Activated CD8-positive, alpha-beta memory T cell treated with anti-CD3 and anti-CD28 coated beads for 48 hours (primary cell): Measurements from ENCODE around the gene PRR11.
"Not testable (repeated sequence)": the region's sequence is repeated elsewhere in the genome, so short reads cannot be mapped to it uniquely, and the experiment has no call there.

ENCODE experiments used
- DNase-seq, 3 experiments: peaks; one replicate each; pipeline ENCODE4 v3.0.0-alpha.2; 2020; ENCODE audit warnings: low read depth in 2 of 3, low spot score in 2 of 3

PRR11 gene

GRCh38 chr17:59155439-59156177, at the start of gene PRR11:
TSS of gene PRR11 (plus strand) at chr17:59155746. CDS start at chr17:59169753, 14,007 bp downstream.
- peak; percentile 47 to 81 (median 79) for DNase-seq

GRCh38 chr17:59105852-59106462, 49.6 kb upstream of the PRR11 start:
- DNase-seq, result peak; percentile 24 to 41 (median 37)

DNA sequence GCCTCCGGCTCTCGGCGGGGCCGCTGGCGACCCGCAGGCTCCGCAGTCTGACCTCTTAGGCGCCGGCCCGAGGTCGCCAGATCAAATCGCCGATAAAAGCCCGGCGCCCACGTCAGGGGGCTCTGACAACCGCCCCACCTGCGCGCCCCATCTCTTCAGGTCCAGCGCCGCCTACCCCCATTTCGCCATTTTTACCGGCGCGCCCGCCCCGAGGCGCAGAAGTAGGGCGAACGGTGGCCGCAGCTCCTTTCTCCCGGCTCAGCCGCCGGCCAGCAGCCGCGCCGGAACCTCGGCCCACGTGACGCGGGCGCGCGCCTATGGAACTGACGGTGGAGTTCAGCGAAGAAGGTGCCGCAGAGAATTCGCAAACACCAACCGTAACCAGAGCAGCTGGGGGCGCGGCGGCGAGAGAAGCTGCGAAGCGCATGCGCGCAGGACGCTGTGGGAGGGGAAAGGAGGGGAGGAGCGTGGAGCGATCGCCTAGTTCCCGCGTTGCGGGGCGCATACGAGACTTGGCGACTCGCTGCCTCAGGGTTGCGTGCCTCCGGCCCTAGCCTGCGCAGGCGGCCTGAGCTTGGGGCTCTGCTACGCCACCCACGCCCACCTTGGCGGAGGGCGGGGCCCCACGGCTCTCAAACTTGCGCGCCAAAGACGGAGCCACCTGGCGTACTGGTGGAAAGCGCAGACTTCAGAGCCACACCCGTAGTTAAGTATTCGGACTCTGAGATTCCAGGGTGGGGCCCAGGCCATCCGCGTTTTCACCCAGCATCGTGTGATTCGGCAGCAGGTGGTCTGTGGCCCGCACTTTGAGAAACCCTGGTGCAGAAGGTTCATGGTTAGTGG, 48.9 kb upstream of the PRR11 start, which contains the start of gene TRIM37:
Gene TRIM37 (minus strand): TSS at position 418 of the 843 bp plus-strand sequence. CDS start 419 bp downstream, outside the sequence.
- DNase-seq, result peak; percentile 84 to 100 (median 97)

GRCh38 chr17:59107306-59107670, 48.3 kb upstream of the PRR11 start:
- no peak for DNase-seq

DNA sequence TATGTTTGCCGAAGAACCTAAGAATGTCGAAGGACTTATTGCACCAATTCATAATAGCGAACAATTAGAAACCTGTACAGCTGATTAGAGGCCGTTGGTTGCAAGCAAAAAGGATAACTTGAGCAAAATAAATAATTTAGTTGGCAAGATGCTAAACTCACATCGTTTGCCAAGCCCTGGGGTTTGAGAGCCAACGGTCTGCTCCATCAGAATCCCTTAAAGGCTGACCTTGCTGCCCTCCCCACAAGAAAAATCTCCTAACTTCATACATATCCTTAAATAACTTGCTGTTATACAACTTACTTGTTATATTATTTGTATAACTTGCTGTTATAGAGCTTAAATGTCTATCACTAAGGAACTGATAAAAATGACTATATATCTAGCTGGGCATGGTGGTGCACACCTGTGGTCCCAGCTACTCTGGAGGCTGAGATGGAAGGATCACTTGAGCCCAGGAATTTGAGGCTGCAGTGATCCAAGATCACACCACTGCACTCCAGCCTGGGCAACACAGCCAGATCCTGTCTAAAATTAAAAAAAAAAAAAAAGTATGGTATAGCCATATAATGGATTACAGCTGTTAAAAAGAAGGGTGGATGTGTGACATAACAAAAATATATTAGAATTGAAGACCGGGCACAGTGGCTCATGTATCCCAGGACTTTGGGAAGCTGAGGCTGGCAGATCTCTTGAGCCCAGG, 47.0 kb upstream of the PRR11 start:
- no peak for DNase-seq

- no peak for DNase-seq
These were observed 44.6 kb upstream of the PRR11 start for GRCh38 chr17:59110973-59111372.

GRCh38 chr17:59111539-59111938, 44.0 kb upstream of the PRR11 start:
- no peak for DNase-seq

DNA sequence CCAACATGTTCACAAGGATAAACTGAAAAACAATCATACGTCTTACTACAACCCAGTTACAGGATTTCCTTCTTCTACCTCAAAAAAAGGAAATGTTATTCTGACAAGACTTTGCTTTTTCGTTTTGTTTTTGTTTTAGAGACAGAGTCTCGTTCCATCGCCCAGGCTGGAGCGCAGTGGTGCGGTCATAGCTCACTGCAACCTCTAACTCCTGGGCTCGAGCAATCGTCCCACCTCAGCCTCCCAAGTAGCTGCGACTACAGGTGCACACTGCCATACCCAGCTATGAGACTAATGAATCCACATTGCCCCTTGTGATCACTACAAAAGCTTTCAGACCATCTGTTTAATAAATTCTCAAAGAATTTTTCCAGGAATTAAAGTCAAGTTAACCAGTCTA, 40.1 kb upstream of the PRR11 start:
- no peak for DNase-seq

DNA sequence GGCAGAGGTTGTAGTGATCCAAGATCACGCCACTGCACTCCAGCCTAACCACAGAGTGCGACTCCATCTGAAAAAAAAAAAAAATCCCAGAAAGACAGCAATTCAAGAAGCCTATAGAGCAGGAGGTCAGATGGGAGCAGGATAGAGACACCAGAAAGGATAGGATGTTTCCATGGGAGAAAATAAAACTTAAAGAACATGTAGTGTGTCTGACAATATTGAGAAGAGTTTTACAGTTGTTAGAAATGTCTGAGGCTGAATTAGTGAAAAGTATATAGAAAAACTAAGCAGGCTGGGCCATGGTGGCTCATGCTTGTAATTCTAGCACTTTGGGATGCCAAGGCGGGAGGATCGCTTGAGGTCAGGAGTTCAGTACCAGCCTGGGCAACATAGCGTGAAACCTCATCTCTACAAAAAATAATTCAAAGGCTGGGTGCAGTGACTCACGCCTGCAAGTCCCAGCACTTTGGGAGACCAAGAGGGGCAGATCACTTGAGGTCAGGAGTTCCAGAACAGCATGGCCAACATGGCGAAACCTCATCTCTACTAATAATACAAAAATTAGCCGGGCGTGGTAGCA, 33.6 kb upstream of the PRR11 start:
- DNase-seq, result no peak

DNA sequence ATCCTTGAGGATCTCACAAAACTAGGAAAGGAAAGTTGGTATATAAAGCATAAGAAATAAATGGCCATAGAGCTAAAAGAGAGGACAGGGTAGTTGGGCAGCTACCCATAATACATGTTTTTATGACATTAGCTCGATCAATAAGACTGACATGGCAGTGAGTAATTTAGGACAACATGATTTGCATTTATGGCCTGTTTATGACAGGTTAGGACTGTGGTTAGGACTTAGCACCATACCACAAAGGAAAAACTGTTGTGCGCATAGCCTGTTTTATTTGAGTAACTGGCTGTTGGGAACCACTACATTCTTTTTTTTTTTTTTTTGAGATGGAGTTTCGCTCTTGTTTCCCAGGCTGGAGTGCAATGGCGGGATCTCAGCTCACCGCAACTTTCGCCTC, 30.9 kb upstream of the PRR11 start:
- DNase-seq, result no peak

DNA sequence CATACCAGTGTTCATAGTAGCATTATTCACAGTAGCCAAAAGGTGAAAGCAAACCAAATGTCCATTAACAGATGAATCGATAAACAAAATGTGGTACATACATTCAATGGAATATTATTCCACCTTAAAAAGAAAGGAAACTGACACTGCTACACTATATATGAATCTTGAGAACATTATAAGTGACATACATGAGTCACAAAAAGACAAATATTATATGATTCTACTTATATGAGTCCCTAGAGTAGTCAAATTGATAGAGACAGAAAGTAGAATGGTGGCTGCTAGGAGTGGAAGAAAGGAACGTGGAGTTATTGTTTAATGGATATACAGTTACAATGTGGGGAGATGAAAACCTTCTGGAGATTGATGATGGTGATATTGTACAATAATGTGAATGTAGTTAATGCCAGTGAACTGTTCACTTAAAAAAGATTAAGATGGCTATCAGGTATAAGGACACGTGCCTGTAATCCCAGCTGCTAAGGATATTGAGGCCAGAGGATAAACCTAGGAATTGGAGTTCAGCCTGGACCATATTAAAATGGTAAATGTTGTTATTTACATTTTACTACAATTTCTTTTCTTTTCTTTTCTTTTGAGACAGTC, 28.6 kb upstream of the PRR11 start:
- DNase-seq, result no peak

DNA sequence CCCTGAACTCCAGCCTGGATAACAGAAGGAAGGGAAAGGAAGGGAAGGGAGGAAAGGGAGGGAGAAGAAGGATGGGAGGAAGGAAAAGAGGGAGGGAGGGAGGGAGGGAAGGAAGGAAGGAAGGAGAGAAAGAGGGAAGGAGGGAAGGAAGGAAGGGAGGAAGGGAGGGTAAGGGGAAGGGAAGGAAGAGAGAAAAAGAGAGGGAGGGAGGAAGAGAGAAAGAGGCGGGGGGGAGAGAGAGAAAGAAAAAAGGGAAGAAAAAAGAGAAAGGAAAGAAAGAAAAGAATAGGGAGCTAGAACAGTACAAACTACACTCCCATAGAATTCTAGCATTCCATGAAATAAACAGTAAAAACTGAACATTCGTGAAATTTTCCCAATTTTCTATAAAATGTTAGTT, 25.7 kb upstream of the PRR11 start:
- DNase-seq, result no peak

DNA sequence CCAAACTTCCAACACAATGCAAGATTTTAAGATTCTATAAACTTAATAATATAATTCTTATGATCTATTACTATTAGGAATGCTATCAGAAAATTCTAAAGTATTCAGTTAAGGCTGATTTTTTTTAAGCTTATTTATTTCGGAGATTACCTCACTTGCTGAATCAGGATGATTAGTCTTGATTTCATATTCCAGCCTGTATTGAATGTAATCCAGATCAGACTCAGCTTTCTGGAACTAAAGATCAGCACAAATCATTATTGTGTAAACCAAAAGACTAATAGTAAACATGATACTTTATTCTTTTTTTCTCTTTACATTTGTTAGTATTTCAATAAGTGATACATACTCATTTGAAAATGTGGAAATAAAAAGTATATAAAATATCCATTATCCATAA, 24.4 kb upstream of the PRR11 start:
- DNase-seq, result no peak

GRCh38 chr17:59138339-59138738, 17.2 kb upstream of the PRR11 start:
- DNase-seq, result not testable (repeated sequence)

DNA sequence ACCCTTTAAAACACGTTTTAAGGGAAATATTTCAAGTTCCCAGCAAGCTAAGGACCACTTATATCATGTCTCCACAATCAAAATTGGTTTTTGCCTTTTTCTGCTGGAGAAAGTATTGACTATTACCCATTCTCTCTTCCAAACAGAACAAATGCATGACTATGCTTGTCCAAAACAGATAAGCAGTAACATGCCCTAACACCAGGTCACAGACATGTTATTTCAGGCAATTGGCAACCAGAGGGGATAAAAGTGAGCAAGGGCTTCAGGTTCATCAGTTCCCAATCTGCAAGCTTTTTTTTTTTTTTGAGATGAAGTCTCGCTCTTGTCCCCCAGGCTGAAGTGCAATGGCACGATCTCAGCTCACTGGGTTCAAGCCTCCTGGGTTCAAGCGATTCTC, 15.6 kb upstream of the PRR11 start:
- DNase-seq, result no peak

GRCh38 chr17:59141860-59142259, 13.7 kb upstream of the PRR11 start:
- no peak for DNase-seq

GRCh38 chr17:59145571-59146096, 9.9 kb upstream of the PRR11 start:
- no peak for DNase-seq

- no peak for DNase-seq
These were observed 6.5 kb upstream of the PRR11 start for GRCh38 chr17:59149051-59149450.

DNA sequence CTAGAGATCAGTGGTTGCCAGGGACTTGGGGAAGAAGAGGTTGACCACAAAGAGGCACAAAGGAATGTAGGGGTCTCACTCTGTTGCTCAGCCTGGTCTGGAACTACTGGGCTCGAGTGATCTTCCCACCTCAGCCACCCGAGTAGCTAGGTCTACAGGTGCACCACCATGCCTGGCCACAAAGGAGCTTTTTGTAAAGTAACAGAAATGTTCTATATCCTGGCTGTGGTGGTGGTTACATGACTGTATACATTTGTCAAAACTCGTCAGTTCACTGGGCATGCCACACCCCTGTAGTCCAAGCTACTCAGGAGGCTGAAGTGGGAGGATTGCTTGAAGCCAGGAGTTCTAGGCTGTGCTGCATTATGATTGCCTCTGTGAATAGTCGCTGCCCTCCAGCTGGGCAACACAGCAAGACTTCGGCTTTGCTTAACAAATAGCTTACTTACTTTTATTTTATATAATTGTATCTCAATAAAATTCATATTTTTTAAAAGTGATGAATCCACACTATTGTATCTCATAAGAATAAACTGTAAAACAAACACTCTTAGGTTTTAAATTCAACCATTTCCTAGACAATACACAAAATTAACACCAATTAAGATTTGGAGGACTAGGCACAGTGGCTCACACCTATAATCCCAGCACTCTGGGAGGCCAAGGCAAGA, 5.6 kb upstream of the PRR11 start:
- DNase-seq, result no peak

- no peak for DNase-seq
These were observed 4.5 kb upstream of the PRR11 start for GRCh38 chr17:59151006-59151405.
